Fibroblast of lung (primary cell): ENCODE measurements around the gene SYNPR. TPM values are rescaled to one million over a fixed set of nuclear protein-coding genes. Genes with fewer than 3 reads are reported as not detected.

ENCODE experiments used
- DNase-seq, 2 donors: peaks; one replicate each; pipeline versions ENCODE4 v3.0.0 to v3.0.0-alpha.2; 2010; ENCODE audit warnings: low read depth in 2 of 2
- H2AFZ ChIP-seq: 2 replicates; pipeline ENCODE4 v1.5.1; 2012; ENCODE audit warnings: low read length, control low read depth, inconsistent platforms
- H3K27ac ChIP-seq: 2 replicates; pipeline ENCODE4 v1.5.1; 2011; ENCODE audit warnings: low read length, control low read depth; ENCODE audit not compliant: insufficient read depth
- H3K27me3 ChIP-seq: 2 replicates; pipeline ENCODE4 v1.5.1; 2011; ENCODE audit warnings: mild to moderate bottlenecking, low read length; ENCODE audit not compliant: control insufficient read depth, insufficient read depth
- H3K36me3 ChIP-seq: 2 replicates; pipeline ENCODE4 v1.5.1; 2011; ENCODE audit warnings: low read length; ENCODE audit not compliant: control insufficient read depth, insufficient read depth
- H3K4me1 ChIP-seq: 2 replicates; pipeline ENCODE4 v1.5.1; 2011; ENCODE audit warnings: low read length; ENCODE audit not compliant: control insufficient read depth, insufficient read depth; ENCODE audit errors: extremely low read depth
- H3K4me2 ChIP-seq: 2 replicates; pipeline ENCODE4 v1.5.1; 2011; ENCODE audit warnings: low read length, control low read depth; ENCODE audit not compliant: insufficient read depth; ENCODE audit errors: extremely low read depth
- H3K4me3 ChIP-seq, 4 experiments: fragments of 200-600 bp in 1 of 4; sonication (generic) in 1 of 4; replicated peaks in 1 of 4; 2 replicates each; pipeline ENCODE4 v1.5.1; 2011 to 2016; ENCODE audit warnings: low read length in 4 of 4, low read depth in 3 of 4, mild to moderate bottlenecking in 3 of 4, control low read depth in 2 of 4, inconsistent platforms in 1 of 4, mixed read lengths in 1 of 4; ENCODE audit not compliant: insufficient read depth in 1 of 4; ENCODE audit errors: control extremely low read depth in 1 of 4
- H3K79me2 ChIP-seq: 2 replicates; pipeline ENCODE4 v1.5.1; 2012; ENCODE audit warnings: mild to moderate bottlenecking, low read length, inconsistent platforms; ENCODE audit not compliant: control insufficient read depth, insufficient read depth
- H3K9ac ChIP-seq: 2 replicates; pipeline ENCODE4 v1.5.1; 2011; ENCODE audit warnings: mild to moderate bottlenecking, low read length, control low read depth; ENCODE audit not compliant: insufficient read depth
- H3K9me3 ChIP-seq: 2 replicates; pipeline ENCODE4 v1.5.1; 2012; ENCODE audit warnings: low read depth, low read length; ENCODE audit not compliant: control insufficient read depth, insufficient read depth
- H4K20me1 ChIP-seq: 2 replicates; pipeline ENCODE4 v1.5.1; 2011; ENCODE audit warnings: low read length; ENCODE audit not compliant: control insufficient read depth, insufficient read depth; ENCODE audit errors: extremely low read depth
- EZH2 ChIP-seq: IDR thresholded peaks from 2 replicates; pipeline ENCODE4 v1.5.1; 2012; ENCODE audit warnings: low read length, control low read depth, mild to moderate bottlenecking; ENCODE audit errors: missing control alignments
- polyA plus RNA-seq, 2 donors: library from polyadenylated mRNA; depleted of rRNA in 1 of 2; stranded (reverse) in 1 of 2; unstranded in 1 of 2; fragments of >200 nt; gene quantifications; 2 replicates each; pipeline ENCODE4 v1.2.1, GENCODE V29; 2011 to 2012; ENCODE audit warnings: missing spikeins in 1 of 2
- total RNA-seq: library from RNA; depleted of rRNA; stranded (reverse); fragments of >200 nt; gene quantifications from 2 replicates; pipeline ENCODE4 v1.2.1, GENCODE V29; 2014
- TF ChIP-seq, protein P1 (sequence below), 2 donors: IDR thresholded peaks in 1 of 2; conservative IDR thresholded peaks in 1 of 2; 1 replicate in 1 of 2; 2 replicates in 1 of 2; pipeline ENCODE4 v1.5.1; 2011 to 2012; ENCODE audit warnings: low read length in 2 of 2, control low read depth in 1 of 2, inconsistent platforms in 1 of 2, low read depth in 1 of 2, mild to moderate bottlenecking in 1 of 2

The SYNPR gene
- total and polyA plus RNA-seq, 2 donors (not counting 1 experiment from before 2014, with no cell fraction given), result not detected

DNA sequence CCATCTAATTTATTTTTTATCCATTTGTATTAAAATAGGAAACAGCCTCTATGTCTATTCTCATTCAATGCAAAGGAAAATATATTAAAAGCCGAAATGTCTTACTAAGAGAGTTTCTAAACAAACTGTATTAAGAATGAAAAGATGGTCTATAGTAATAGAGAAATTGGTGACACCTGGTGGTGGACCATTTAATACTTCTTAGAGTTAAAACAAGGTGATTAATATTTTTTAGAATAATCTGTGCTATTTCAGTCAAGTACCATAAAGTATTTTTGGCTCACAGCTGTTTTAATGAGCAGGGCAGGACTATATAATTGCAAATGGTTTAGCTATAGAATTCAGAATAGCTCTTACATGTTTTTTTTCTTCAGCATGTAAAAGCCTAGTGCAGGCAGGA, 55.7 kb downstream of the SYNPR start:
- DNase-seq, result peak in 1 of 2 donors; percentile 41

DNA sequence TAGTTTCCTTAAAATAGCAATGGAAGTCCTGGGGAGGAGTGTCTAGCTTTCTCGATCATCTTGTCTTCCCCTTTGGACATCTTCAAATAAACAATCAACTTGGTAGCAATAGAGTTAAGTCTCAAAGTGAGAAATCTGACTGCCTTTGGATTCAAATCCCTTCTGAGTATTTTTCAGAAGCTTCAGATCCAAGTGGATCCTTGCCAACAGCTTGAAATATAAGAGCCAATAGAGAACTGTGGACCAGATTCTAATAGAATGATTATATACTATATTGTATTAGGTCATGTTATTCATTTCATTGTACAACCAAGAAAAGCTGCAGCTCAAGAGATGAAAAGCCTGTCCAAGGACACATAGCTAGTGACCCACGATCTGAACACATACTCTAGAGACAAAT, 60.2 kb downstream of the SYNPR start:
- no peak for DNase-seq
- no peaks in the 10 kb centered on the region for H3K79me2 ChIP-seq
- no peaks in the 10 kb centered on the region for H3K27me3 ChIP-seq
- no peaks in the 10 kb centered on the region for H3K36me3 ChIP-seq
- H3K4me1 ChIP-seq, result peaks cover 2% of the 10 kb centered on the region
- no peak overlapping the region for H3K4me3 ChIP-seq
- H3K9me3 ChIP-seq, result no peaks in the 10 kb centered on the region
- no peak overlapping the region for H3K4me2 ChIP-seq
- TF ChIP-seq EZH2, result no peak
- TF ChIP-seq, protein P1, sequence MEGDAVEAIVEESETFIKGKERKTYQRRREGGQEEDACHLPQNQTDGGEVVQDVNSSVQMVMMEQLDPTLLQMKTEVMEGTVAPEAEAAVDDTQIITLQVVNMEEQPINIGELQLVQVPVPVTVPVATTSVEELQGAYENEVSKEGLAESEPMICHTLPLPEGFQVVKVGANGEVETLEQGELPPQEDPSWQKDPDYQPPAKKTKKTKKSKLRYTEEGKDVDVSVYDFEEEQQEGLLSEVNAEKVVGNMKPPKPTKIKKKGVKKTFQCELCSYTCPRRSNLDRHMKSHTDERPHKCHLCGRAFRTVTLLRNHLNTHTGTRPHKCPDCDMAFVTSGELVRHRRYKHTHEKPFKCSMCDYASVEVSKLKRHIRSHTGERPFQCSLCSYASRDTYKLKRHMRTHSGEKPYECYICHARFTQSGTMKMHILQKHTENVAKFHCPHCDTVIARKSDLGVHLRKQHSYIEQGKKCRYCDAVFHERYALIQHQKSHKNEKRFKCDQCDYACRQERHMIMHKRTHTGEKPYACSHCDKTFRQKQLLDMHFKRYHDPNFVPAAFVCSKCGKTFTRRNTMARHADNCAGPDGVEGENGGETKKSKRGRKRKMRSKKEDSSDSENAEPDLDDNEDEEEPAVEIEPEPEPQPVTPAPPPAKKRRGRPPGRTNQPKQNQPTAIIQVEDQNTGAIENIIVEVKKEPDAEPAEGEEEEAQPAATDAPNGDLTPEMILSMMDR (conservative IDR thresholded peaks at IDR 0.05 in 1 of 2, IDR thresholded peaks at IDR 0.05 in 1 of 2; ENCODE audit: low read depth in 1 of 2, low read length in 2 of 2), result no peak
- H3K27ac ChIP-seq, result no peak overlapping the region
- H3K9ac ChIP-seq, result no peak overlapping the region
- H4K20me1 ChIP-seq, result no peaks in the 10 kb centered on the region
- no peak overlapping the region for H2AFZ ChIP-seq

More for the DNA sequence above, 55.7 kb downstream of the SYNPR start:
- Histone ChIP-seq H3K79me2 (no peaks in the 10 kb centered on the region), H3K27ac (no peak overlapping the region), H2AFZ (no peak overlapping the region), H3K4me1 (no peaks in the 10 kb centered on the region), H3K27me3 (peaks cover 3% of the 10 kb centered on the region), H4K20me1 (no peaks in the 10 kb centered on the region), H3K9ac (no peak overlapping the region), H3K4me2 (no peak overlapping the region), H3K9me3 (no peaks in the 10 kb centered on the region), H3K36me3 (no peaks in the 10 kb centered on the region), H3K4me3 (no peak overlapping the region)
- TF ChIP-seq, protein P1 (conservative IDR thresholded peaks at IDR 0.05 in 1 of 2, IDR thresholded peaks at IDR 0.05 in 1 of 2; ENCODE audit: low read depth in 1 of 2, low read length in 2 of 2), result peak in 1 of 2 donors; percentile 8
- no peak for TF ChIP-seq EZH2

DNA sequence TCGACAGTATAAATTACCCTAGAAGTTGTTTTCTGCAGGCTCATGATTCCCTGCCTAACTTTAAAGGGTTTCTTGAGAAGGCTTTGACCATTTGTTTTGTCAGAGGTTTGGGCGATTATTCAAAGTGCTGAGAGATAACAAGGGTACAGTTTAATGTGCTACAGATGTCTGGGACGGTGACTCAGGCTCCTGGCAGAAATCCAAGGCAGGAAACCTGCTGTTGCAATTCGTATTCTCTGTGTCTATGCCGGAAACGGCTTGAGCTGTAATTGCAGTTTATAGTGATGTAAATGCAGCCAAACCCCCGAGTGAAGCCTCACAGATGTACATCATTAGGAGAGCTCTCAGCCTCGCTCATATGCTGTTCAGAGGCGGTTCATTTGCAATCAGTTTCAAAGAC, 65.6 kb downstream of the SYNPR start:
- H3K4me1 ChIP-seq, result peaks cover 3% of the 10 kb centered on the region
- no peaks in the 10 kb centered on the region for H3K27me3 ChIP-seq
- H3K36me3 ChIP-seq, result no peaks in the 10 kb centered on the region
- H2AFZ ChIP-seq, result no peak overlapping the region
- no peaks in the 10 kb centered on the region for H4K20me1 ChIP-seq
- H3K9me3 ChIP-seq, result no peaks in the 10 kb centered on the region
- peak; percentile 98 to 99 for DNase-seq
- TF ChIP-seq, protein P1 (conservative IDR thresholded peaks at IDR 0.05 in 1 of 2, IDR thresholded peaks at IDR 0.05 in 1 of 2; ENCODE audit: low read depth in 1 of 2, low read length in 2 of 2), result no peak
- TF ChIP-seq EZH2, result no peak
- no peak overlapping the region for H3K4me2 ChIP-seq
- no peaks in the 10 kb centered on the region for H3K79me2 ChIP-seq
- no peak overlapping the region for H3K27ac ChIP-seq
- H3K9ac ChIP-seq, result no peak overlapping the region
- H3K4me3 ChIP-seq, result no peak overlapping the region
